ENCODE measurements around the gene GAL3ST3.
"Not testable (repeated sequence)": the region's sequence is repeated elsewhere in the genome, so short reads cannot be mapped to it uniquely, and the experiment has no call there.

Gene GAL3ST3

GRCh38 chr11:66048547-66049323, at the start of gene GAL3ST3:
Gene GAL3ST3 (minus strand): TSS chr11:66049161. CDS start chr11:66045415, 3,746 bp downstream.
- no peak for DNase-seq

GRCh38 chr11:66092125-66092524, 43.2 kb upstream of the GAL3ST3 start:
- not testable (repeated sequence) for DNase-seq

GRCh38 chr11:66090288-66090687, 41.3 kb upstream of the GAL3ST3 start:
- DNase-seq, result no peak

- no peak for DNase-seq
Observed at GRCh38 chr11:66089067-66089466, 40.1 kb upstream of the GAL3ST3 start.

- DNase-seq, result no peak
Observed at GRCh38 chr11:66087148-66087908, 38.4 kb upstream of the GAL3ST3 start.

- DNase-seq, result no peak
Observed at GRCh38 chr11:66084821-66085475, 36.0 kb upstream of the GAL3ST3 start.

- DNase-seq, result no peak
Observed at GRCh38 chr11:66083767-66084166, 34.8 kb upstream of the GAL3ST3 start.

- DNase-seq, result peak; percentile 60
Observed at GRCh38 chr11:66082946-66083698, 34.2 kb upstream of the GAL3ST3 start.

- DNase-seq, result peak; percentile 92
Observed at GRCh38 chr11:66081505-66081904, 32.5 kb upstream of the GAL3ST3 start.

GRCh38 chr11:66080055-66080817, 31.3 kb upstream of the GAL3ST3 start:
- peak; percentile 72 for DNase-seq

GRCh38 chr11:66078949-66079348, 30.0 kb upstream of the GAL3ST3 start:
- DNase-seq, result peak; percentile 72

- DNase-seq, result peak; percentile 30
Observed at GRCh38 chr11:66077927-66078326, 29.0 kb upstream of the GAL3ST3 start.

GRCh38 chr11:66076561-66076960, 27.6 kb upstream of the GAL3ST3 start:
- no peak for DNase-seq

- no peak for DNase-seq
Observed at GRCh38 chr11:66075273-66075672, 26.3 kb upstream of the GAL3ST3 start.

- no peak for DNase-seq
Observed at GRCh38 chr11:66073669-66074068, 24.7 kb upstream of the GAL3ST3 start.

- no peak for DNase-seq
Observed at GRCh38 chr11:66072518-66072917, 23.6 kb upstream of the GAL3ST3 start.

GRCh38 chr11:66072081-66072480, 23.1 kb upstream of the GAL3ST3 start:
- no peak for DNase-seq

- DNase-seq, result peak; percentile 33
Observed at GRCh38 chr11:66071381-66071801, 22.4 kb upstream of the GAL3ST3 start.

- DNase-seq, result peak; percentile 59
Observed at GRCh38 chr11:66070604-66071380, 21.8 kb upstream of the GAL3ST3 start.

GRCh38 chr11:66069715-66070603, 21.0 kb upstream of the GAL3ST3 start, which contains the start of gene PACS1:
Gene PACS1 (plus strand): TSS chr11:66070272. CDS start chr11:66070487, 215 bp downstream.
- DNase-seq, result peak; percentile 88

All from RPMI8226 (cell line).